Measurements from ENCODE around the gene SCD5.

The SCD5 gene

GRCh38 chr4:82691431-82691830 lies 107.2 kb downstream of the SCD5 start:
- DNase-seq (ENCODE audit: low read depth) = no peak

DNA sequence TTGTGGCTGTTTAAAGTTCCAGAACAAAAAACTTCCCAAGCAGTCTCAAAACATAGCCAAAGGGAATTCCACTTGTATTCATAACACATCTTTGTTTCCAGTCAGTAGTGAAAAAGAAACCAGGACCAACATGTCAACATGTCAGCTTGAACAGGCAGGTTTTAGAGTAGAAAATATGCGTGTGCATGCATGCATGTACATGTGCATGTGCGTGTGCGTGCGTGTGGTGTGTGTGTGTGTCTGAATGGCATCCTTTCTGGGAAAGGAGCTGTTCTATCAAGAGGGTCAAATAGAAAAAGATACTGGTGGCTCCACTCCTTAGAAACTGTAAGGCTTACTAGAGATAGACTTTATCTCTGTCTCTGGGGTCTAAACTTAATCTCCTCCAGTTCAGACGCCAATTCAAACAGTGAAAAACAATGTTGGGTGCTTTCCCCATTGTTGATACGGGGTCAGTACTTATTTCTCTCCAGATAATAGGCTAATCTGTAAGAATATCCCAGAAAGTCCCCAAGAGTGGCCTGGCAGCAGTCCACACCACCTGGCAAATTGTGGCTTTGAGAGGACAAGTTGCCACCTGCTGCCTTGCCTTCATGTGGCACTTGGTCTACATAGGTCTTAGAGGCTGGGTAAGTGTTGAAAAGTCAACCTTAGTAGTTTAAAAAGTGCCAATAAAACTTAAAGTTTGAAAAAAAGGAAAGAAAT lies 110.4 kb downstream of the SCD5 start:
- no peak for DNase-seq (ENCODE audit: low read depth)

GRCh38 chr4:82687531-82687930 lies 111.1 kb downstream of the SCD5 start:
- DNase-seq (ENCODE audit: low read depth) = no peak

GRCh38 chr4:82681754-82682153 lies 116.8 kb downstream of the SCD5 start:
- DNase-seq (ENCODE audit: low read depth) = no peak

DNA sequence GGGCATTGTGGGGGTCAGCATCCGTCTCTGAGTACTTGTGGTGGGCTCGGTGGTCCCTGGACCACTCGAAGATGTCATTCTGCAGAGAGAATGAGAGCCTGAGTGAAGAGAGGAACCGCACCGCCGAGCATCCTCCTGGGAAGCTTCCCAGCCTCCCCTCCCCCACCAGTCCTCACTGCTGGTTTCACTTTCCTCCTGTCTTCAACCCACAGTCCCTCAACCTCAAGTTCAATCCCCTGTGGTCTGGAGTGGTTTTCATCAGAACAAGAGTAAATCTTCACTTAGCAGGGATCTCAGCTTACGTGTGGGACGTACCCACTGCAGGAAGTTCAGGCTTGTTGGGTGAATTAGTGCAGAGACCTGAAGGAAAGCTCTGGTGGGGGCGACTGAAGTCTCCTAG lies 117.8 kb downstream of the SCD5 start:
- DNase-seq (ENCODE audit: low read depth) = no peak

DNA sequence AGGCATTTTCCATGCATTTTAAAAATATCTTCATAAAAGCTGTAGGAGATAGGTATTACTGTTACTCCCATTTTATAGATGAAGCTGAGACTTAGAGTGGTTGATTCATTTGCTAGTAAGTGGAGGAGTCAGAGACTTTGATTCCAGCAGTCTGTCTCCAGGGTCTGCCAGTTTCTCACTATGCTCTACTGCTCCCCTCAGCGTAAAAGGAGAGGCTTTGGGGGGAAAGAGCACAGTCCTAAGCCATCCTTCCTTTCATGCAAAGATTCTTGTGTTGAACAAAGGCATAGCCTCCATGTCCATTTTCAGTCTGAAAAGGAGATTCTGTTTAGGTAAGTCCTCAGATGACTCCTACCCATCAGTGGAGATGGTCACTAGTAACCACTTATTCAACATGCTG lies 119.1 kb downstream of the SCD5 start:
- DNase-seq (ENCODE audit: low read depth) = no peak

- DNase-seq (ENCODE audit: low read depth) = peak; percentile 48
Measured at GRCh38 chr4:82678051-82678450, 120.5 kb downstream of the SCD5 start.

GRCh38 chr4:82677327-82677726 lies 121.3 kb downstream of the SCD5 start:
- no peak for DNase-seq (ENCODE audit: low read depth)

GRCh38 chr4:82667761-82668480 lies 130.7 kb downstream of the SCD5 start:
- no peak for DNase-seq (ENCODE audit: low read depth)

DNA sequence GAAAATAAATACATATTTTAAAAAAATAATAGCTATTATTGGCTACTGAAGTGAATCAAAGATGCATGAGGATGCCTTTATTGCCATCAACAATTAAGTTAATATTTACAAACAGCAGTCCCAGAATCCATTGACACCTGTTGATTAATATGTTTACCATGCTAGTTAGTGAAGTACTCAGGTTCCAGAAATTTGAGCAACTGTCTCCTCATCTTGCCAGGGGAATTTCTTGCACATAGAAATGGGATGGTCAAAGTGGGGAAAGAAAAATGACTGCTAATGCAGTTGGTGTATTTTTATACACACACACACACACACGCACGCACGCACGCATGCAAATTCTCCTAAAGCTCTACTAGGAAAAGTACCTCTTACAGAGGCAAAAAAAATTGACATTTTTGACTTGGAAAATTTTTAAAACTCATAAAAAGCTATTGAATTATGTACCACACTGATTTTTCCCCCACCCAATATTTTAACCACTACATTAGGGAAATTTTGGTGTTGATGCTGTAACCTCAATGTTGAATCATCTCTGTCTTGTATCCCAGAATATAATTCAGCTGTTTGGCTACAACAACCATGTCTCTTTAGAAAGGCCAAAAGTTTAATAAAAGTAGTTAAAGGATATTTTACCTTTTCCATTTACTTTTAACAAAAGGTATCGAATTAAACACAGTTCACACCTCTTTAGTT lies 131.5 kb downstream of the SCD5 start:
- DNase-seq (ENCODE audit: low read depth) = no peak

GRCh38 chr4:82661181-82661992 lies 137.2 kb downstream of the SCD5 start:
- no peak for DNase-seq (ENCODE audit: low read depth)

- DNase-seq (ENCODE audit: low read depth) = no peak
Measured at GRCh38 chr4:82652062-82652461, 146.5 kb downstream of the SCD5 start.

GRCh38 chr4:82650868-82651267 lies 147.7 kb downstream of the SCD5 start:
- no peak for DNase-seq (ENCODE audit: low read depth)

DNA sequence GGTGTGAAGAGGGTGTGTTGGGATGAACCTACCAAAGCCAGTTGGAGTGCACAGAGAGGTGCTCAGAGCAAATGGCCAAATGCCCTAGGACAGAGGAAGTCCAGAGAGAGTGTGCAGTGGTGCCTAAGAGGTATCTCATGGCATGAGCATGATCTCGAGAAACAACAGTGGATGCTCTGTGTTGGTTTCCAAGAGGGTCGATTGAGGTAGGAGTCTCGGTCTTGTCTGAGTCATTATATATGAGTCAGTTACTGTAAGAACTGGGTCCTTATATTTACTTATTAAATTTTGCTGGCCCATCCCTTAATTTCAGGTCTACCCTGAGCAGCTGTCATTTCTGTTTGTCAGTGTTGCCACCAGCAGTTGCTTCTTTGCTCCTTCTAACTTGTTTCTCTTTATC lies 150.2 kb downstream of the SCD5 start:
- no peak for DNase-seq (ENCODE audit: low read depth)

GRCh38 chr4:82645936-82646565 lies 152.5 kb downstream of the SCD5 start:
- no peak for DNase-seq (ENCODE audit: low read depth)

- DNase-seq (ENCODE audit: low read depth) = no peak
Measured at GRCh38 chr4:82644734-82645126, 153.9 kb downstream of the SCD5 start.

DNA sequence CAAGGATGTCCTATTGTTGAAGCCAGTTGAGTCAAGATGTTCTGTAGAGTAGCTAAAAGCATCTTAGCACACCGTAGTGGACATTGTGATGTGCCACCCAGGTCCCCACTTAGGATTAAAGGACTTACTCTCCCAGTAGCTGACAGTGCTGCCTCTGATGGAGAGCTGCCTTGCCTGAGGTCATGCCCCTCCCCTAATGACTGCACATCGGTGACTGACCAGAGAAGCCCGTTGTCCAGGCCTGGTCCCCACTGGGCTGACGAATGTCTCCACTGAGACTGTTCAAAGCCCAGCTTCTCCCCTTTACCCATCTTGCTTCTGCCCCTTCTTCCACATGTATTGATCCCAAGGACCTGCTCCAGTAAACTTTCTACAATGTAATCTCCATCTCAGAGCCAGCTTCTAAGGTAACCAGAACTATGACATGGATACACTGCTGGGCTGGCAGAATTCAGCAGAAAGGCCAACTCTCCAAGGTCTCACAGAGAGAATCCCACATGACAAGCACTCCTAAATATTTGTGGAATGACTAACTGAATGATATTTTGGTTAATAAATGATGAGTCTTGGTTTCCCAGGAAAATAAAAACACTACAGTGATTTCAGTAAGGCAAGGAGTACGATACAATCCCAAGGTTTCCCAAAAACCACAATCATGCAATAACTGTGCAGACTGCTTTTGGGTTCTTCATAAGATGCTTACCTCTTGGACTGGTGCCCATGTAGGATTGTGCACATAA lies 154.4 kb downstream of the SCD5 start:
- DNase-seq (ENCODE audit: low read depth) = peak; percentile 14

- DNase-seq (ENCODE audit: low read depth) = no peak
Measured at GRCh38 chr4:82642331-82642730, 156.3 kb downstream of the SCD5 start.

DNA sequence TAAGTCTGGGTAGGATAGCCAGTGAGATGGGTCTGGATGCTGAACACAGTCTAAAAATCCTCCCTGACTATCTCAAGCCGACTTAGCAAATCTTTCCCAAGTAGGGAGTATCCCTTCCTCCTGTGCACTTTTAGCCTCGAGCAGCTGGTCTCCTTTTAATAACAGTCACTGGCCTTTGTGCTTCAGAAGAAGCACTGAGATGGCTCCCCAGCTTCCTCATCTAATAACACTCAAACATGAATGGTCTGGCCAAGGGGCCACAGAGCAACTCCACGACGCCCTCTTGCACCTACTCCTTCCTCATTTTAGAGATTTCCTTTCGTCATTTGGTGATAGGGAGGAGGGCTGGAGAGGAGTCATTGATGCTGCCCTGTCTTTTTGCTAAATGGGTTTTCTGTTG lies 158.1 kb downstream of the SCD5 start:
- DNase-seq (ENCODE audit: low read depth) = no peak

GRCh38 chr4:82639971-82640370 lies 158.6 kb downstream of the SCD5 start:
- DNase-seq (ENCODE audit: low read depth) = no peak

DNA sequence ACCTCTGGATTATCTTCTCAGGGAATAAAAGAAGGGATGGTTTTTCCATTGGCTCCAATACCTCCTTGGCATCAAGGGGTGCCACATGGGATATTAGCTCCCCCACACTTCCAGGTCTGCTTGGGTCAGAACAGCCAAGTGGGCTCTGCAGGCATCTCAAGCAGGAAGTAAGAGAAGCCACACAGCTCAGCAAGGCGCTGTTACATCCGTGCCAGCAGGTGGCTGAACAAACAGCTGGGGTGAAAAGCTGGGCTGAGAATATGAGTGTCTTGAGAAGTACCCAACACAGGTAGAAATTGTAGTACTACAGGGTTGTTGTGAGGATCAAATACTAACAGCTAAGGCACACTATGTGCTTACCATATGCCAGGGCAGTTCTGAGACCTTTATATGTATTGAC lies 160.1 kb downstream of the SCD5 start:
- no peak for DNase-seq (ENCODE audit: low read depth)

All from fibroblast of gingiva (primary cell).